GM18517 (cell line): ENCODE measurements around the gene CRIP2.

Source experiments
- ATAC-seq: cut with Tn5 transposase; IDR thresholded peaks from one replicate; pipeline ENCODE4 v1.9.1; 2021; ENCODE audit warnings: mild to moderate bottlenecking, moderate library complexity; ENCODE audit not compliant: unreplicated experiment

Gene CRIP2

DNA sequence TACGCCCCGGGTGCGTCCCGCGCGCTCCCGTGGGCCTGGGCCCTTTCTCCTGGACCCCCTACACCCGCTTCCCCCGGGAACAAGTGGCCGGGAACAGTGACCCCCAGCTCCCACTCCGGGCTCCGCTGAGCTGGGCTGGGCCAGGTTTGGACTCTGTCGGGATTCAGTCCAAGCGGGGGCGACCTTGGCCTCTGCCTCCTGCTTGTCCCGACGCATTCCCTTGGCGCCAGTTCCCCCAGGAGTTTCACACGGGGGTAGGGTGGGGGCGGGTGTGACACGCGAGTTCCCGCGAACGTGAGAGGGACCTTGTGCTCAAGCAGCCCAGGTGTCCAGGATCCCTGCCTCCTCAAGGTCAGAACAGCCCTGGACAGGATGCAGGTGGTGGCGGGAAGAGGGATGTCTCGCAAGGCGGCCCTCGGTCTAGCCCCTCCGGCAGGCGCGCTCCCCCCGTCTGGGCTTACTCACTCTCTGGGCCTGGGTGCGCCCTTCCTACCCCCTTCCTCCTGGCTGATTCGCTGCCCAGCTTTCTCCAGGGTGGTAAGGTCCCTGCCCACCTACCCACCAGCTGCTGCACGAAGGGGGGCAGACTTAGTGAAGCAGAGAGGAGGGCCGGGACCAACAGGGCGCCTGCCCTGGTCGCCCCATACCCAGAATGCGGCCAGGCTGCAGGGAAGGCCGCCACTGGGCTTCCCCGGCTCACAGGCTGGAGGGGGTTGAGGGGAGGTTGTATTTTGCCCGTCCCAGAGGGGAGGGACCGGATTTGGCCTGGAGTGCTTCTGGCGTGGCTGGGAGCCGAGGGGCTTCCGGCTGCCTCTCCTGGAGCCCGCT is 862 bp downstream of the CRIP2 start:
- no peak for ATAC-seq

DNA sequence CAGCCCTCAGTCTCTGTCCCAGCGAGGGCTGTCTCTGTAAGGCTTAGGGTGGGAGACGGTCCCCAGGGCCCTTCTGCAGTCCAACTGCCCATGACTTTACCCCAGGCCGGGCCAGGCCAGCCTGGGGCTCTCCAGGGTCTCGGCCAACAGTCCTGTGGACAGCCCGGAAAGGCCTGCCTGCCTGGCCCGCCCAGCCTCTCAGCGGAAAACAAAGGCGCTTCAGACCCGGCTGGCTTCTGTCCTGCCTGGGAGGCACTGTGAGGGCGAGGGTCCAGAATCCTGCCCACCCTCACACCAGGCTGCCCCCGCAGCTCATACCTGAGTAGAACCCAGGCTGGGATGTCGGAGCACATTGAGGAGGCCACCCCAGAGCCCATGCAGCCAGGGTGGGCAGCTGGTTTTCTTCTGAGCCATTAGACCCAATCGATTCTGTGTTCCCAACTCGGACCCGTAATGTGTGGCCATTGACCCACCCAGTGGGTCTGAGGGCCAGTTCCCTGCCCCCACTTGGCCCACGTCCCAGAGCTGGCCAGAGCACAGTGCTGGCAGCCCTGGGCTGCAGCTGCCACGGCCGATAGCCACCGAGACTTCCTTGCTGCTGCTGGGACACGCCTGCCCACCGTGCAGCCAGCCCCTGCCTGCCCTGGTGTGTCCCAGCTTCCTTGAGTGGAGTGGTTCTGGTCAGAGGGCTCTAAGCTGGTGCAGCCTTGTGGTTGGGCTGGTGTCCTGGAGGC is 1.6 kb downstream of the CRIP2 start:
- no peak for ATAC-seq

DNA sequence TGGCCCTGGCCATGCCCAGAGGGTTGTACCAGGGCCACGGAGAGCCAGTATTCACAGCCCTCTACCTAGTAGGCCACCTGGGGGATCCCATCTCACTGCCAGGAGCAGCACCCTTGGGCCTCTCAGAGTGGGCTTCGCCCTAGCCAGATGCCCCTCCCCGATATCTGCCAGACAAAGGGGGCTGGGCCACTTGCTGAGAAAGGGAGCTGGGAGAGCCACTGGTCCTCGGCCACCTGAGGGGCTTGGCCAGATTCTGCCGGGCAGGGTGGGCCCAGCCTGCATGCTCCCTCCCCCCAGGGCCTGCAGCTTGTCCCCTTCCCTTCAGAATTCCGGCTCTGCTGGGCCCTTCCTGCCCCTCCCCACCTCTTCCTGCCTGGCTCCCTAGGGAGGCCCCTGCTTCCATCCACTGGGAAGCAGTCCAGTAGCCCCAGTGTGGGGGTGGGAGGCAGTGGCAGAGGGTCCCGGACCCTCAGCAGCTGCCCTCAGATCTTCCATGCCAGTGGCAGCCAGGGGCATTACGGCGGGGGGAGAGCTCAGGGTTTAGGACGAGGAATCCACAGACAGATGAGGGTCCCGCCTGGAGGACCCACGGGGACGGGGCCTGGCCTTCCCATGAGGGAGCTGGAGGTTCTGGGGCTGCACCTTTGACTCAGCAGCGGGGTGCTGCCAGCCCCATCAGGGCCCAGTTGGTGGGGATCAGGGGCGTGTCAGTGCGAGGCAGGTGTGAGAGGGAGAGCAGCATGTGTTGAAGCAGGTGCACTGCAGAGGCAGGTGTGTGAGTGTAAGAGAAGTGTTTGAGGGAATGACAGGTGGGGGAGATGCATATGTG is 2.4 kb downstream of the CRIP2 start:
- no peak for ATAC-seq

DNA sequence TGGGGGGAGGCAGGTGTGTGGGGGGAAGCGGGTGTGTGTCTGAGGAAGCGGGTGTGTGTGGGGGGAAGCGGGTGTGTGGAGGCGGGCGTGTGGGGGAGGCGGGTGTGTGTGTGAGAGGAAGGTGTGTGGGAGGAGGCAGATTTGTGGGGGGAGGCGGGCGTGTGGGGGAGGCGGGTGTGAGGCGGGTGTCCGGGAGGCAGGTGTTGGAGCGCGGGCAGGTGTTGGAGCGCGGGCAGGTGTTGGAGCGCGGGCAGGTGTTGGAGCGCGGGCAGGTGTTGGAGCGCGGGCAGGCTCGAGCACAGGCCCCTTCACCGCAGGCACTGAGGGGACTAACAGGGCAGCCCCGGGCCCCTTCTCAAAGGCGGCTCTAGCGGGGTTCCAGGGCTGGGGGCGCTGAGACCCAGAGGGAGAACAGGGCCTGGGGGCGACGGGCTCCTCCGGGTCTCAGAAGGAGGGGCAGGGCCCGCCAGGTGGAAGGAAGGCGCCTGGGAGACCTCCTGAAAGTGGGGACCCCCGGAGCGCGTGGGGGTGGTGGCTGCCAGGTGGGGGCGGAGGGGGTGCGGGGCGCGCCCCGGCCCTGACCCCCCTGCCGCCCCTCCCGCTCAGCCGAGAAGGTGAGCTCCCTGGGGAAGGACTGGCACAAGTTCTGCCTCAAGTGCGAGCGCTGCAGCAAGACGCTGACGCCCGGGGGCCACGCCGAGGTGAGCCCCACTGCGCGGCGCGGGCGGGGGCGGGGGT is 3.2 kb downstream of the CRIP2 start:
- no peak for ATAC-seq

DNA sequence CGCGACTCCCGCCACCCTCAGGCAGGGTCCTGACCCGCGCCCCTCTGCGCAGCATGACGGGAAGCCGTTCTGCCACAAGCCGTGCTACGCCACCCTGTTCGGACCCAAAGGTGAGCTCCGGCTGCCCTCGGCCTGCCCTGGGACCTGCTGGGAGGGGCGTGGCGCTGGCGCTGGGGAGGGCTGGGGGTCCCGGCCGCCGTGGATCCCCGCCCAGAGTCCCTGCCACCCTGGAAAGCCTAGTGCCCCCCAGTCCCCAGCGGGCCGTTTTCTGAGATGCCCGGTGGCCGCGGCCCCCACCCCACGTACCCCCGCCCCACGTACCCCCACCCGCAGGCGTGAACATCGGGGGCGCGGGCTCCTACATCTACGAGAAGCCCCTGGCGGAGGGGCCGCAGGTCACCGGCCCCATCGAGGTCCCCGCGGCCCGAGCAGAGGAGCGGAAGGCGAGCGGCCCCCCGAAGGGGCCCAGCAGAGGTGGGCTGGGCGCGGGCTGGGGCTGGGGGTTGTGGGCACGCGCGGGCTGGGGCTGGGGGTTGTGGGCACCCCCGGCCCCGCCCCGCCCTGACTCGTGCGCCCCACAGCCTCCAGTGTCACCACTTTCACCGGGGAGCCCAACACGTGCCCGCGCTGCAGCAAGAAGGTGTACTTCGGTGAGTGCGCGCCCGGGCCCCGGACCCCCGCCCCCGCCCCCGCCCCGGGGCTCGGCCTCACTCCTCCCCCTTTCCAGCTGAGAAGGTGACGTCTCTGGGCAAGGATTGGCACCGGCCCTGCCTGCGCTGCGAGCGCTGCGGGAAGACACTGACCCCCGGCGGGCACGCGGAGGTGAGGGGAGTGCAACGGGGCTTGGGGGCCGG is 4.0 kb downstream of the CRIP2 start:
- no peak for ATAC-seq

DNA sequence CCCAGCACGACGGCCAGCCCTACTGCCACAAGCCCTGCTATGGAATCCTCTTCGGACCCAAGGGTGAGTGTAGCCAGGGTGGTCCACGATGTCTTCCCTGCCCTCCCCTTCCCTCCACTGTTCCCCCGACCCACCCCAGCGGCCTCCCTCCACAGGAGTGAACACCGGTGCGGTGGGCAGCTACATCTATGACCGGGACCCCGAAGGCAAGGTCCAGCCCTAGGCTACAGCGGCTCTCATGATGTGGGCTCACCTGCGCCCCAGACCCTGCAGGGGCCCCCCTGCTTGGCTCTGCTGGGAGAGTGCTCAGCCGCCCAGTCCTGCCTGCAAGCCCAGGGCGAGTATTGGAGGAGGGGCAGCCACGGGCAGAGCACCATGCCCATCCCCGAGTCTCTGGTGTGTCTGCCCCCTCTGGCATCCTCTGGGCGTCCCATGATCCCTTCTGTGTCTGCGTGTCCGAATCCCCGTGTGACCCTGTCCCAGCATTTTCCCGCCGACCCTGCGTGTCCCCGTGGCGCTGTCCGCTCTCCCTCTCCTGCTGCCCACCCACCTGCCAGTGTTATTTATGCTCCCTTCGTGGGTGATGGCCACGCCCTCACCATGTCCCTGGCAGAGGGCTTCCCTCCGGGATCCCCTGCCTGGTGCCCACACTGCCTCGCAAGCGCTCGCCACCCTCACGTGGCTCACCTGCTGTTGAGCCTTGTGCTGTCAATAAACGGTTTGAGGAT is 5.0 kb downstream of the CRIP2 start:
- no peak for ATAC-seq

DNA sequence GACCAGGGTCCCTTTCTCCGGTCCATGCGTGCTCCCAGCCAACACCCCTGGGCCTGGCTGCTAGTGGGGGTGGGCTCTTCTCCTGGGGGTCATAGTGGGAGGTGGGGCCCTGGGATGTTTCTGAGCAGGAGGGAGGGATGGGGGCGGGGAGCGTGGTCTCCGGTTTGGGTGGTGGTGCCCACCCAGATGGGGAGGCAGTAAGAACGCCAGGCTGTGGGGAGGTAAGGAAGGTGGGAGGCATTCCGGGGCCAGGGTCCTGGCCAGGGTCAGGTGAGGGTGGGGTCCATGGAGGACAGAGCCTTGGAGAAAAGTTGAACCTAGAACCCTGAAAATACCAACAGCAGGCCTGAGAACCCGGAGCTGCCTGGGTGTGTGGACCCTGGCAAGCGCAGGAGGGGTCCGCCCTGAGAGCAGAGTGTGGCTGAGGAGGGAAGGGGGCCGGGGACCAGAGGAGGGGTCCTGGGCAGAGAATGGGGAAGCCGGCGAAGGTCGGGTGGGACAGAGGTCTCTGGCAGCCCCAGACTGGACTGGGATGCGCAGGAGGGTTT is 5.7 kb downstream of the CRIP2 start:
- no peak for ATAC-seq

DNA sequence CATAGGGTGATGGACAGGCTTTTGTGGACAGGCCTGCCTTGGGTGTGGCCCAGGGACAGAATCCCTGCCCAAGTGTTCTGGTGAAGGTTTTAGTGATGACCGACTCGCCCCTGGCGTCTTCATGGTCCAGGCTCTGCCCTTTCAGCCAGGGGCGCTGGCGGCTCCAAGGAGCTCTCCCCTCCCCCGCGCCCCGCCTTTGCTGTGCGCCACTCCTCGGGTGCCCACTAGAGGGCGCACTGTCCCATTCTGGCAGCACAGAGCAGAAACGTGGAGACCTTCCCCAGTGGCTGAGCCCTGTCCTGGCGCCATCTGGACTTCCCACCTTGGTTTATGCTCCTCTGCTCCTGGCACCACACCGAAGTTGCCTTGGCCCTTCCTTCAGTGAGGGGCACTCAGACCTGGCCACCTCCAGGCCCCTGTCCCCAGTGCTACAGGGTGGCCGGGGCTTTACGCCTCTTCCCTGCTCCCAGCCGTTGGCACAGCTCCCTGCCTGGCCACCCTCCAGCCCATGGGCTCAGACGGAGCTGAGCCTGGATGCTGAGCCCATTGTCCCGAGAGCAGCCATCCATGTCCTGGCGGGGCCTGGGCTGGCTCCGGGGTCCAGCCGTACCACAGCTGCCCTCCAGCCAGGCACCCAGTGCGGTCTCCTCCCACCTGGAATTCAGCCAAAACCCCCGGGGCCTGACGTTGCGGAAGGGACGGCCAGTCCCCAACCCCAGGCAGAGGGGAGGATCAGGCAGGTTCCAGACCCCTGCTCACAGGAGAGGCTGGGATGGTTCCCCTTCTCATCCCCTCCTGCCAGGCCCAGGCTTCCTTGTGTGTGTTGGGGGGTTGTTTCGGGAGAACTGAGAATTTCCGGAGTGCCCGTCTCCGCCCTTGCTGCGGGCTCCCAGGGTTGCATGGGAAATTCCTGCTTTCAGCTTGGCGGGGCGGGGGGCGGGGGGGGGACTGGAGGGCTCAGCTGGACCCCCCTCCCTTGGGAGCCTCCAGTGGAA is 6.5 kb downstream of the CRIP2 start:
- ATAC-seq, result peak; percentile 51

DNA sequence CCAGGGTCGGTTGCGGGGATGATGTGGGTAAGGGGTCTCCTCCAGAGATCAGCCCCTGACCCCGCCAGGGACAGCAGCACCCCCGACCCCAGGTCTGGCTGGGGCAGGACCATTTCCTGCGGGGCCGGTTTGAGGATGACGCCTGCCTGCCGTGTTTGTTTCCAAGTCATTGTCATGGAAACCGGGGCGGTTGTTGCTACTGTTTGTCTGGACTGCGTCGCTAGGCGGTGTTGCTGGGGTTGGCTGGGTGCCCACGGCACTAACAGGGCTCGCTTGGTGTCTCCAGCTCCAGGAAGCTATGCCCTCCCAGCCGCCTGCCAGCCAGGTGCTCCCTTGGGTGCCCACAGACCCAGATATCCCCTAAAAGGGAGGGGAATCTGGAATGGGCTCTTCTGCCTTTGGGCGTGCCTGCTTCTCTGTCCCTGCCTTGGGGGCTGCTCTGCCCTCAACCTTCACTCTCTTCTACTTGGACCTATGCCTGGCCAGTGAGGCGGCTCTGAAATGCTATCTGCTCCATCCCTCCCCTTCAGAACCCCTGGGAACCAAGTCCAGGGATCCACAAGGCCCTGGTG is 7.4 kb downstream of the CRIP2 start:
- peak; percentile 63 for ATAC-seq

DNA sequence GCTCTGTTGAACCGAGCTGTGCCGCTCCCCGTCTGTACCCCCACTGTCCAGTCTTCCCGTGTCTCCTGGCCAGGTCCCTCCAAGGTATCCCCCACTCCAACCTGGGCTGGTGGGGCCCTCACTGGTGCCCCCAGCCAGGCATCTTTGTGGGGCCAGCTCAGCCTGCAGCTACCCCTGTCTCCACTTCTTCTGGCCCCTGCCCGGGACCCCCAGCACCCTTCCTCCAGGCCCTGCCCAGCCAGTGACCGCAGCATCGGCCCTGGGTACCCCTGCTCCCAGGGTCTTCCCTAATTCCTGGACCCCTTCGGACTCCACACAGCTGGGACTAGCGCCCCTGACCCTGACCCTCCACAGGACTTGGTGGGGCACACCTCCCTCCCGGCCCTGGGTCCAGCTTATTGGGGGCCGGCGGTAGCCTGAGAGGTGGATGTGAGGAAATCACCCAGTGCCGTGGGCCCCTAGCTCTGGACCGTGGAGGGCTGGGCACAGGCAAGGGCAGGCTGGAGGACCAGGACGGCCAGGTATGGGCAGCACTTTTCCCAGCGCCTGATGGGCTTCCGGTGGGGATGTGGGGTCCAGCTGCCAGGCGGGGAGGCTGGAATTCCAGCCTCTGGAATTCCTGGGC is 8.0 kb downstream of the CRIP2 start:
- no peak for ATAC-seq

DNA sequence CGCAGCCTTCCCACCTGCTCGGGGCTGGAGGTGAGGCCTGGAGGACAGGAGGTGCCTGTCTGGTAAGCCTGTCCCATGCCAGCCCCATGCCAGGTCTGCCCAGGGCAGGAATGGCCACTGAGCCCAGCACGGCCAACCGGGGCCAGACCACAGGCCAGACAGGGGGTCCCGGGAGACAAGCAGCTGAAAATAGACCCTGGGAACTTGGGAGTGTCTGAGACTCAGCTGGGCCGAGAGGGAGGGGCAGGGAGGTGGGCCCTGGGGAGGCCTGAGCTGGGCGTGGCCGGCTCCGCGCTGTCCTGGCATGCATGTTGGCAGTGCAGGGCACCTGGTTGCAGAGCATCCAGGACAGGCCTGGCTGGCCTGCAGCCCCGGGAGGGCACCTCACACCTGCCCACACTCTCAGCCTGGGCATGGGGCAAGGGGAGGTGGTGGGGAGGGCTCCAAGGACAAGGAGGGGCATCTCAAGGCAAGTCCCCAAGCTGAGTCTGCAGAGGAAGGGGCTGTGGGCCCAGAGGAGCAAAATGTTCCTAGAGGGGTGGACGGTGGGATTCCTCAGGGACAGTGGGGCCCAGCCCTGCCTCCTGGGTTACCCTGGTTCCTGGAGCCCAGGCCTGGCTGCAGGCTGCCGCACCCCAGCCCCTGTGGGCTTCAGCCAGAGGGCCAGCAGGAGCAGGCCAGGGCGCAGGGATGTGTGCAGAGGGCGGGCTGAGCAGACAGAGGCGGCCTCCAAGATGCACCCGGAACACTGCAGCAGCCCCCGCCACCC is 8.9 kb downstream of the CRIP2 start:
- no peak for ATAC-seq

DNA sequence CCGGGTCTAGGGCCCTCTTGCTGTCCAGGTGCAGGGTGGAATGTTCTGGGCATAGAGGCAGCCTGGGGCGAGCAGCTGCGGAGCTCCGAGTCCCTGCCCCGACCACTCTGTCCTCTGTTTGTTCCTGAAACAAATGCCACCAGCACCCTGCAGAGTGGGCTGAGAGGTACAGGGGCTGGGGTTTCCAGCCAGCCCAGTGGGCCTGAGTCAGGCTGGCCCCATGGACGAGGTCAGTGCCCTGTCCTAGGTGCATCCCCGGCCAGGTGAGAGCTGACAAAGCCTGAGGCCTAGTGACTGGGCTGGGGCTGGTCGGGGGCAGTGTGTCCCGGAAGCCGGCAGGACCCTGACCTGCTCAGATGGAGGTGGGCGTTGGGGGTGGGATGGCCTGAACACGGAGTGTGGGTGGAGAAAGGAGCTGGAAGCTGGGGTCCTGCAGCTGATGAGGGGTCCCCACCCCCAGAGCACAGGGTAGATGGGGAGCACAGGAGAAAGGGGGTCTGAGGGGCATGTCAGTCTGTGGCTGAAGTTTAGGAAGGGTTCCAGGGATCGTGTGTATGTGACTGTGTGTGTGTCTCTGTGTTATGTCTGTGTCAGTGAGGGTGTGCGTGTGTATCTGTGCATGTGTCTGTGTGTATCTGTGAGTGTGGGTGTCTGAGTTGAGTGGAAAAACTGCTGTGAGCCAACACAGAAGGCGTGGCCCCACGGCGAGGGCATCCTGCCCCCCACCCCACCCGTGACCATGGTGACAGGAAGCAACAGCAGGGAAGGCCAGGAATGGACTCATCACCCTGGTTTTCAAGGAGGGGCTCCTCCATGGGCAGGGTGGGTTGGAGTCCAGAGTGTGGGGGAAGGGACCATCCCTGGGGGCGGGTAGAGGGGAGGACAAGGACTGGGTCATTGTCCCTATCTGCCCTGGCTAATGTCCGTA is 9.7 kb downstream of the CRIP2 start:
- ATAC-seq, result no peak

DNA sequence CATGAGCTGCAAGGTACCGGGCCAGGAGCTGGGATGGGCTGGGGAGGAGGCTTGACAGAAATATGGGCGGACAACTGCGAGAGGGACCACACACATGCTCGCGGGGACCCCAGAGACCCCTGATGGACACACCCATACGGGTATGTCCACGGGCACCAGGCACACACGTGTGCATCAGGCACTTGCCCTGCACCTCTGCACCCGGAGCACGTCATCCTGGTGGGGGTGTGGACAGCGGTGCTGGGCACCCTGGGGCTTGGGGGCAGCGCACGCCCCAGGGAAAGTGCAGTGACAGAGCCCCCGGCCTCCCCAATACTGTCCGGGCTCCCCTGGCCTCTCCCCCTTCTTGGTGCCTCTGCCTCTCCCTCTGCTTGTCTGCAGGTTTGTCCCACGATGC is 10.4 kb downstream of the CRIP2 start:
- no peak for ATAC-seq

DNA sequence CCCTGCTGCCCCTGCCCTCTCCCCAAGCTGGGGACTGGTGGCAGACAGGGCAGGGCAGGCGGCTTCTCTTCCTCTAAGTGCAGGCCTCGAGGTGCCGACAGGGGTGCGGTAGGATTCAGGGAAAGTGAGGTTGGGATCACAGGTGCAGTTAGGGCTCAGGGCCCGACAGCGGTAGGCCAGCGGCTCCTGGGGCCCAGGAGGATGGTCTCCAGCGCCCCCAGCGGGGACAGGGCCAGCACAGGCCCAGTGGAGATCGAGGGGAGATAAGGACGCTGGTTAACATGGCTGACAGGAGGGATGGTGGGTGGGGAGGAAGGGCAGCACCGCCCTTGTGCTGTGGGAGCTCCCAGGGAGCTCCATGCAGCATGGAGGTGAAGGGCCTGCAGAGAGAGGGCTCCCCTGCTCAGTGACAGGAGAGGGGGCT is 11.1 kb downstream of the CRIP2 start:
- no peak for ATAC-seq
